Thyroid gland (tissue), 4 donors: ENCODE results near the gene SELENOI. TPM values are rescaled to one million over a fixed set of nuclear protein-coding genes. Genes with fewer than 3 reads are reported as not detected.
A peak's percentile ranks its signal among the peaks of the same experiment; 100 is the strongest.

ENCODE experiments used
- DNase-seq, 2 donors: peaks; one replicate each; pipeline ENCODE4 v3.0.0-alpha.2; 2019
- H3K27ac ChIP-seq, 3 donors: fragments of 200-600 bp; sonication (generic); 1 replicate in 2 of 3; 2 replicates in 1 of 3; pipeline ENCODE4 v1.5.1; 2016 to 2019; ENCODE audit warnings: mild to moderate bottlenecking in 1 of 3, moderate library complexity in 1 of 3
- H3K27me3 ChIP-seq: fragments of 200-600 bp; sonication (generic); one replicate; pipeline ENCODE4 v1.5.1; 2019
- H3K36me3 ChIP-seq, 2 donors: fragments of 200-600 bp; sonication (generic); one replicate each; pipeline ENCODE4 v1.5.1; 2016 to 2019
- H3K4me1 ChIP-seq, 2 donors: fragments of 200-600 bp; sonication (generic); one replicate each; pipeline ENCODE4 v1.5.1; 2017 to 2019
- H3K4me3 ChIP-seq, 3 donors: fragments of 200-600 bp; sonication (generic); replicated peaks in 1 of 3; 1 replicate in 2 of 3; 2 replicates in 1 of 3; pipeline ENCODE4 v1.5.1; 2016; ENCODE audit warnings: mild to moderate bottlenecking in 1 of 3
- H3K9me3 ChIP-seq: fragments of 200-600 bp; sonication (generic); one replicate; pipeline ENCODE4 v1.5.1; 2017
- POLR2A ChIP-seq, 2 donors: fragments of 450-650 bp; IDR thresholded peaks; one replicate each; pipeline ENCODE4 v1.6.1; 2017; ENCODE audit warnings: antibody characterized with exemption in 2 of 2, mild to moderate bottlenecking in 2 of 2, moderate library complexity in 1 of 2
- WGBS, 2 donors: methylation state at CpG; one replicate each; pipeline ENCODE4 v1.1.5; 2017; 5-methylcytosine and 5-hydroxymethylcytosine counted together
- intact Hi-C: fragments of 100-400 bp; cut with DNase I; formaldehyde crosslinking; loops from one replicate; pipeline ENCODE4 v1.15.1; 2023
- total RNA-seq, 4 donors: library from RNA; depleted of rRNA; stranded (reverse); fragments of >200 nt; gene quantifications; one replicate each; pipeline ENCODE4 v1.2.3, GENCODE V29; 2016
- TF ChIP-seq, protein P1 (sequence below), 6 experiments: fragments of 200-600 bp in 3 of 6; fragments of 450-650 bp in 3 of 6; sonication (generic) in 3 of 6; IDR thresholded peaks; one replicate each; pipeline ENCODE4 v1.5.1; 2016 to 2019; ENCODE audit warnings: antibody characterized with exemption in 6 of 6, mild to moderate bottlenecking in 2 of 6, inconsistent platforms in 1 of 6, moderate library complexity in 1 of 6

The SELENOI gene
- total RNA-seq, 4 donors from 2014 or later, result 16.7 to 31.2 (median 21.8) TPM

GRCh38 chr2:26428846-26429245 is 82.9 kb downstream of the SELENOI start:
- no peak for DNase-seq
- 93 to 98% methylated on average over 2 of the region's 2 CpGs for WGBS, 2 donors

GRCh38 chr2:26429779-26430578 is 84.0 kb downstream of the SELENOI start:
- Histone ChIP-seq H3K4me3 (no peak overlapping the region), H3K9me3 (no peaks in the 10 kb centered on the region), H3K4me1 (peaks cover 0 to 10% of the 10 kb centered on the region in 2 donors), H3K27me3 (no peaks in the 10 kb centered on the region), H3K27ac (peak overlapping the region in 2 of 3 donors; percentile 12 to 21), H3K36me3 (no peaks in the 10 kb centered on the region)
- WGBS, 2 donors, result 37 to 39% methylated on average over 8 of the region's 8 CpGs
- DNase-seq, result peak; percentile 71 to 86
- intact Hi-C loops, result no loop called here
- TF ChIP-seq, protein P1, sequence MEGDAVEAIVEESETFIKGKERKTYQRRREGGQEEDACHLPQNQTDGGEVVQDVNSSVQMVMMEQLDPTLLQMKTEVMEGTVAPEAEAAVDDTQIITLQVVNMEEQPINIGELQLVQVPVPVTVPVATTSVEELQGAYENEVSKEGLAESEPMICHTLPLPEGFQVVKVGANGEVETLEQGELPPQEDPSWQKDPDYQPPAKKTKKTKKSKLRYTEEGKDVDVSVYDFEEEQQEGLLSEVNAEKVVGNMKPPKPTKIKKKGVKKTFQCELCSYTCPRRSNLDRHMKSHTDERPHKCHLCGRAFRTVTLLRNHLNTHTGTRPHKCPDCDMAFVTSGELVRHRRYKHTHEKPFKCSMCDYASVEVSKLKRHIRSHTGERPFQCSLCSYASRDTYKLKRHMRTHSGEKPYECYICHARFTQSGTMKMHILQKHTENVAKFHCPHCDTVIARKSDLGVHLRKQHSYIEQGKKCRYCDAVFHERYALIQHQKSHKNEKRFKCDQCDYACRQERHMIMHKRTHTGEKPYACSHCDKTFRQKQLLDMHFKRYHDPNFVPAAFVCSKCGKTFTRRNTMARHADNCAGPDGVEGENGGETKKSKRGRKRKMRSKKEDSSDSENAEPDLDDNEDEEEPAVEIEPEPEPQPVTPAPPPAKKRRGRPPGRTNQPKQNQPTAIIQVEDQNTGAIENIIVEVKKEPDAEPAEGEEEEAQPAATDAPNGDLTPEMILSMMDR (IDR thresholded peaks at IDR 0.05), result no peak
- TF ChIP-seq POLR2A (IDR thresholded peaks at IDR 0.05), result no peak

More at GRCh38 chr2:26428846-26429245, 82.9 kb downstream of the SELENOI start:
- no peak overlapping the region for H3K4me3 ChIP-seq
- H3K27me3 ChIP-seq, result no peaks in the 10 kb centered on the region
- peaks cover 0 to 10% of the 10 kb centered on the region in 2 donors for H3K4me1 ChIP-seq
- no peak for TF ChIP-seq POLR2A (IDR thresholded peaks at IDR 0.05)
- TF ChIP-seq, protein P1 (IDR thresholded peaks at IDR 0.05), result no peak
- no peak overlapping the region for H3K27ac ChIP-seq
- intact Hi-C loops, result no loop called here
- H3K36me3 ChIP-seq, result no peaks in the 10 kb centered on the region
- no peaks in the 10 kb centered on the region for H3K9me3 ChIP-seq

GRCh38 chr2:26430826-26431225 is 84.9 kb downstream of the SELENOI start:
- Histone ChIP-seq H3K27me3 (no peaks in the 10 kb centered on the region), H3K4me1 (peaks cover 0 to 10% of the 10 kb centered on the region in 2 donors), H3K4me3 (no peak overlapping the region), H3K27ac (peak overlapping the region in 1 of 3 donors; percentile 12), H3K9me3 (no peaks in the 10 kb centered on the region), H3K36me3 (no peaks in the 10 kb centered on the region)
- 82% methylated on average over 7 of the region's 7 CpGs for WGBS, 2 donors
- TF ChIP-seq, protein P1 (IDR thresholded peaks at IDR 0.05), result no peak
- no peak for TF ChIP-seq POLR2A (IDR thresholded peaks at IDR 0.05)
- intact Hi-C loops, result no loop called here
- peak in 1 of 2 donors; percentile 13 for DNase-seq

GRCh38 chr2:26432363-26432762 is 86.4 kb downstream of the SELENOI start:
- Histone ChIP-seq H3K27ac (no peak overlapping the region), H3K4me3 (no peak overlapping the region), H3K9me3 (no peaks in the 10 kb centered on the region), H3K4me1 (peaks cover 0 to 10% of the 10 kb centered on the region in 2 donors), H3K36me3 (no peaks in the 10 kb centered on the region), H3K27me3 (no peaks in the 10 kb centered on the region)
- TF ChIP-seq, protein P1 (IDR thresholded peaks at IDR 0.05), result no peak
- no peak for TF ChIP-seq POLR2A (IDR thresholded peaks at IDR 0.05)
- DNase-seq, result no peak
- intact Hi-C loops, result no loop called here

DNA sequence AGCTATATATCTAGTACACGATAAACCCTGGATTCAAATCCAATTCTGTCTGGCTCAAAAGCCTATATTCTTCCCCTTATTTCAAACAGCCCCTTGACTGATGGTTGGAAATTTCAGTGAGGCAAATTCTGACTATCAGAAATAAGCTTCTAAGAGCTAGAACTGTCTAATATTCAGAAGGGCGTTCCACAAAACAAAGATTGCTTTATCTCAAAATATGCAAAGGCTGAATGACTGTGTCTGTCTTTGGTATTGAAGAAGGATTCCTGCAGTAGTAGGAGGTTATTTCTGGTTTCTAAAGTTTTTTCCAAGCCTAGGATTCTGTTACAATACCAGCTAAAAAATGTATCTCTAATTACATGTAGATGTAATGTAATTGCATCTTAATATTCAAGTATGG is 86.9 kb downstream of the SELENOI start:
- Histone ChIP-seq H3K27ac (no peak overlapping the region), H3K4me3 (no peak overlapping the region), H3K27me3 (no peaks in the 10 kb centered on the region), H3K36me3 (no peaks in the 10 kb centered on the region), H3K9me3 (no peaks in the 10 kb centered on the region), H3K4me1 (peaks cover 0 to 10% of the 10 kb centered on the region in 2 donors)
- 45 to 76% methylated on average over 2 of the region's 2 CpGs for WGBS, 2 donors
- TF ChIP-seq POLR2A (IDR thresholded peaks at IDR 0.05), result no peak
- TF ChIP-seq, protein P1 (IDR thresholded peaks at IDR 0.05), result no peak
- DNase-seq, result no peak
- intact Hi-C loops, result no loop called here
